ENCODE results near the gene ARSA.
"Not testable (repeated sequence)": the region's sequence is repeated elsewhere in the genome, so short reads cannot be mapped to it uniquely, and the experiment has no call there.

ARSA gene

DNA sequence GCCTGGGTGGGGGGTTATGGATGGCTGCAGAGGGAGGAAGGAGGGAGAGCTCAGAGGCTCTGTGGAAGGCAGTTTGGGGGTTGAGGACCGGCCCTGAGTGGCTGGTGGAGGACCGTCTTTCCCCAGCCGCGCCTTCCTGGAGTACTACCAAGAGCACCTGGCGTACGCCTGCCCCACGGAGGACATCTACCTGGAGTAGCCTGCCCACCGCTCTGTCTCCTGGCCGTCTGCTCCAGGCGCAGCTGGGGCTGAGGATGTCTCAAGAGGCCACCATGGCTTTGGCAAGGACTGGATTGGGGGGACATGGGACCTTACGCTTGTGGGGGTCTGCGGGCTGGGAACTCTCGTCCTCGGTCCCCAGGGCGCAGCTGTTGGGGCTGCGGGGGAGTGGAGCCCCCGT is 17.4 kb downstream of the ARSA start:
- in situ Hi-C loops (cut with MboI; ENCODE audit: low pct_unique_long_range_greater_than_20kb, low sequenced_read_pairs, unreplicated experiment), result no loop called here
- TF ChIP-seq, protein P1, sequence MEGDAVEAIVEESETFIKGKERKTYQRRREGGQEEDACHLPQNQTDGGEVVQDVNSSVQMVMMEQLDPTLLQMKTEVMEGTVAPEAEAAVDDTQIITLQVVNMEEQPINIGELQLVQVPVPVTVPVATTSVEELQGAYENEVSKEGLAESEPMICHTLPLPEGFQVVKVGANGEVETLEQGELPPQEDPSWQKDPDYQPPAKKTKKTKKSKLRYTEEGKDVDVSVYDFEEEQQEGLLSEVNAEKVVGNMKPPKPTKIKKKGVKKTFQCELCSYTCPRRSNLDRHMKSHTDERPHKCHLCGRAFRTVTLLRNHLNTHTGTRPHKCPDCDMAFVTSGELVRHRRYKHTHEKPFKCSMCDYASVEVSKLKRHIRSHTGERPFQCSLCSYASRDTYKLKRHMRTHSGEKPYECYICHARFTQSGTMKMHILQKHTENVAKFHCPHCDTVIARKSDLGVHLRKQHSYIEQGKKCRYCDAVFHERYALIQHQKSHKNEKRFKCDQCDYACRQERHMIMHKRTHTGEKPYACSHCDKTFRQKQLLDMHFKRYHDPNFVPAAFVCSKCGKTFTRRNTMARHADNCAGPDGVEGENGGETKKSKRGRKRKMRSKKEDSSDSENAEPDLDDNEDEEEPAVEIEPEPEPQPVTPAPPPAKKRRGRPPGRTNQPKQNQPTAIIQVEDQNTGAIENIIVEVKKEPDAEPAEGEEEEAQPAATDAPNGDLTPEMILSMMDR (IDR thresholded peaks at IDR 0.05; ENCODE audit: extremely low read depth, insufficient read depth, missing control alignments), result no peak

DNA sequence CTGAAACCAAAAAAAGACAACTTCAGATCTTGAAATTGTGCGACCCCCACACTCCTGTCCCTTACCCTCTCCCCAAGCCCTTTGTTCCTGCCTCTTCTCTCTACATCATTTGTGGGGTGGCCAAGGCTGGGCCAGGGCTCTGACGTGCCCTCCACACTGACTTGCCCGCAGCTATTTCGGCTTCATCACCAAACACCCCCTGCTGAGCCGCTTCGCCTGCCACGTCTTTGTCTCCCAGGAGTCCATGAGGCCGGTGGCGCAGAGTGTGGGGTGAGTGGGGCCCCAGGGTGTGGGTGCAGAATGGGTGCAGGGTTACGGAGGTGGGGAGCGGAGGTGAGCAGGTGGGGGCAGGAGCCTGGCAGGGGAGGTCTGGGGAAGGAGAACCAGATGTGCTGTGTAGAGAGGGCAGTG is 17.9 kb downstream of the ARSA start:
- TF ChIP-seq, protein P1 (IDR thresholded peaks at IDR 0.05; ENCODE audit: extremely low read depth, insufficient read depth, missing control alignments), result no peak
- DNase-seq (ENCODE audit: low spot score), result no peak
- in situ Hi-C loops (cut with MboI; ENCODE audit: low pct_unique_long_range_greater_than_20kb, low sequenced_read_pairs, unreplicated experiment), result no loop called here

More for the DNA sequence above, 17.4 kb downstream of the ARSA start:
- DNase-seq (ENCODE audit: low spot score), result no peak

GRCh38 chr22:50609599-50609998 is 18.4 kb downstream of the ARSA start:
- in situ Hi-C loops (cut with MboI; ENCODE audit: low pct_unique_long_range_greater_than_20kb, low sequenced_read_pairs, unreplicated experiment), result no loop called here
- DNase-seq (ENCODE audit: low spot score), result no peak
- TF ChIP-seq, protein P1 (IDR thresholded peaks at IDR 0.05; ENCODE audit: extremely low read depth, insufficient read depth, missing control alignments), result no peak

DNA sequence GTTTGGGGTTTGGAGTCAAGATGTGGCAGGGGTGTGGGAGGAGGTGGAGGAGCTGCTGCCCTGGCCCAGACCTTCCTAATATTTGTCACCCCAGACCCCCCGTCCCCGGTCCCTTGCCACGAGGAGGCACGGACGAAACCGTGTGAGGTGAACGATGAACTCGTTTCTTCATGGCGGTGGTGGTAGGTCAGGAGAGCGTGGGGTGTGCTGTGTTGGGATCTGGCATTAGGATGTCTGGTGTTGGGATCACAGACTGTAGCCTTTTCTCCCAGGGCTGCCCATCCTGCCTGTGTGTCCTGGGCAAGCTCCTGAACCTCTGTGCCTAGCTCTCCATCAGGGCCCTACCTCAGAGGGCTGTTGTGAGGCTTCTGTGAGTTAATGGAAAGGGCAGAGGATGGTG is 19.0 kb downstream of the ARSA start:
- in situ Hi-C loops (cut with MboI; ENCODE audit: low pct_unique_long_range_greater_than_20kb, low sequenced_read_pairs, unreplicated experiment), result no loop called here
- no peak for DNase-seq (ENCODE audit: low spot score)

DNA sequence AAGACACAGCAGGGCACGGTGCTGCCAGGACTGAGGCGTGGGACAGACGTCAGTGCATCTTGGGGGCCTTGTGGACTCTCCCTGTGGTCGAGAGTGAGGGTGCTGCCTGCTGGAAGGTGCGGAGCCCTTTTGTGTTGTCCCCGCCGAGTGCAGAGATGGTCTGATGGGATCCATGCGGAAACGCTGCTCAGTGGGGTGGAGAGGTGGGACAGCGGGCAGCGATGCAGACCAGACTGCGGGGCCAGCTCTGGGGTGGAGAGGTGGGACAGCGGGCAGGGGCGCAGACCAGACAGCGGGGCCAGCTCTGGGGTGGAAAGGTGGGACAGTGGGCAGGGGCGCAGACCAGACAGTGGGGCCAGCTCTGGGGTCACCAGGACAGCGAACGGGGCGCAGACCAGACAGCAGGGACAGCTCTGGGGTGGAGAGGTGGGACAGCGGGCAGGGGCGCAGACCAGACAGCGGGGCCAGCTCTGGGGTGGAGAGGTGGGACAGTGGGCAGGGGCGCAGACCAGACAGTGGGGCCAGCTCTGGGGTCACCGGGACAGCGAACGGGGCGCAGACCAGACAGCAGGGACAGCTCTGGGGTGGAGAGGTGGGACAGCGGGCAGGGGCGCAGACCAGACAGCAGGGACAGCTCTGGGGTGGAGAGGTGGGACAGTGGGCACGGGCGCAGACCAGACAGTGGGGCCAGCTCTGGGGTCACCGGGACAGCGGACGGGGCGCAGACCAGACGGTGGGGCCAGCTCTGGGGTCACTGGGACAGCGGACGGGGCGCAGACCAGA is 19.7 kb downstream of the ARSA start:
- DNase-seq (ENCODE audit: low spot score); in situ Hi-C loops (cut with MboI; ENCODE audit: low pct_unique_long_range_greater_than_20kb, low sequenced_read_pairs, unreplicated experiment): not testable (repeated sequence)

More for the DNA sequence above, 19.0 kb downstream of the ARSA start:
- TF ChIP-seq, protein P1 (IDR thresholded peaks at IDR 0.05; ENCODE audit: extremely low read depth, insufficient read depth, missing control alignments), result no peak

DNA sequence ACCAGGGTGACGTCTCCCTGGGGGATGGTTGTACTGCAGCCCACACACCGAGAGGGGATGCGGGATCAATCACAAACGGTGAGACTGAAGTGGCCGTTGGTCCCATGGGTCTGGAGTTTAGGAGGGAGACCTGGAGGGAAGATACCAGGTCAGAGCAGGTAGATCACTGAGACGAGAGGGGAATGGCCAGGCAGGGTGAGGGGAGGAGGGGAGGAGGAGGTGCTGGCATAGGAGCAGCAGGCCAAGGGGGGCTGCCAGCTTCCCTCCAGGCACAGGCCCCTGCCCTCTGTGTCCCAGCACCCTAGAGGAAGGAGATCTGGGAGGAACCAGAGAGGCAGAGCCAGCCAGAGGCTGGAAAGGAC is 20.3 kb downstream of the ARSA start:
- TF ChIP-seq, protein P1 (IDR thresholded peaks at IDR 0.05; ENCODE audit: extremely low read depth, insufficient read depth, missing control alignments), result no peak
- peak; percentile 26 for DNase-seq (ENCODE audit: low spot score)
- in situ Hi-C loops (cut with MboI; ENCODE audit: low pct_unique_long_range_greater_than_20kb, low sequenced_read_pairs, unreplicated experiment), result no loop called here

- peak; percentile 23 for DNase-seq (ENCODE audit: low spot score)
- in situ Hi-C loops (cut with MboI; ENCODE audit: low pct_unique_long_range_greater_than_20kb, low sequenced_read_pairs, unreplicated experiment), result no loop called here
- TF ChIP-seq, protein P1 (IDR thresholded peaks at IDR 0.05; ENCODE audit: extremely low read depth, insufficient read depth, missing control alignments), result no peak
These were observed 20.9 kb downstream of the ARSA start for GRCh38 chr22:50606946-50607658.
